ENCODE measurements around the gene CCDC40.
"Not testable (repeated sequence)": the region's sequence is repeated elsewhere in the genome, so short reads cannot be mapped to it uniquely, and the experiment has no call there.

Gene CCDC40

GRCh38 chr17:80082403-80083135 is 46.1 kb downstream of the CCDC40 start:
- DNase-seq (ENCODE audit: low read depth, low spot score): peak; percentile 54

- DNase-seq (ENCODE audit: low read depth, low spot score): no peak
These were observed 46.8 kb downstream of the CCDC40 start for GRCh38 chr17:80083136-80083661.

- no peak for DNase-seq (ENCODE audit: low read depth, low spot score)
These were observed 48.3 kb downstream of the CCDC40 start for GRCh38 chr17:80084773-80085172.

GRCh38 chr17:80086081-80086480 is 49.6 kb downstream of the CCDC40 start:
- no peak for DNase-seq (ENCODE audit: low read depth, low spot score)

- no peak for DNase-seq (ENCODE audit: low read depth, low spot score)
These were observed 50.2 kb downstream of the CCDC40 start for GRCh38 chr17:80086616-80087015.

- no peak for DNase-seq (ENCODE audit: low read depth, low spot score)
These were observed 51.2 kb downstream of the CCDC40 start for GRCh38 chr17:80087346-80088265.

DNA sequence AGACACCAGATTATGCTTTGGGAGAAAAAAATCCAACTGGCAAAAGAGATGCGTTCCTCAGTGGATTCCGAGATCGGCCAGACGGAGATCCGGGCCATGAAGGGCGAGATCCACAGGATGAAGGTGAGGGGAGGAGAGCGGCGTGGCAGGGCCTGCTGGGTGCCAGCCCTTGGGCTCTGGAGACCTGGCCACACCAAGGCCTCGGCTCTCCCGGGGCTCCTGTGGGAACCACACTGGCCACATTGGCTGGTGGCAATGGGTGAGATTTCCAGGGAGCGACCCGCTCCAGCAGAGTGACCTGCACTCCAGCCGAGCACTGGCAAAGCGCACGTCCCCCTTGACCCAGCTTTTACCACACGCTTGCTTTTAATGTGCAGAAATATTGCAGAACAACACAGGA is 53.3 kb downstream of the CCDC40 start:
- no peak for DNase-seq (ENCODE audit: low read depth, low spot score)

GRCh38 chr17:80090164-80090563 is 53.7 kb downstream of the CCDC40 start:
- DNase-seq (ENCODE audit: low read depth, low spot score): not testable (repeated sequence)

GRCh38 chr17:80091376-80091775 is 54.9 kb downstream of the CCDC40 start:
- DNase-seq (ENCODE audit: low read depth, low spot score): no peak

GRCh38 chr17:80092959-80093358 is 56.5 kb downstream of the CCDC40 start:
- DNase-seq (ENCODE audit: low read depth, low spot score): no peak

GRCh38 chr17:80095038-80095843 is 58.8 kb downstream of the CCDC40 start:
- no peak for DNase-seq (ENCODE audit: low read depth, low spot score)

DNA sequence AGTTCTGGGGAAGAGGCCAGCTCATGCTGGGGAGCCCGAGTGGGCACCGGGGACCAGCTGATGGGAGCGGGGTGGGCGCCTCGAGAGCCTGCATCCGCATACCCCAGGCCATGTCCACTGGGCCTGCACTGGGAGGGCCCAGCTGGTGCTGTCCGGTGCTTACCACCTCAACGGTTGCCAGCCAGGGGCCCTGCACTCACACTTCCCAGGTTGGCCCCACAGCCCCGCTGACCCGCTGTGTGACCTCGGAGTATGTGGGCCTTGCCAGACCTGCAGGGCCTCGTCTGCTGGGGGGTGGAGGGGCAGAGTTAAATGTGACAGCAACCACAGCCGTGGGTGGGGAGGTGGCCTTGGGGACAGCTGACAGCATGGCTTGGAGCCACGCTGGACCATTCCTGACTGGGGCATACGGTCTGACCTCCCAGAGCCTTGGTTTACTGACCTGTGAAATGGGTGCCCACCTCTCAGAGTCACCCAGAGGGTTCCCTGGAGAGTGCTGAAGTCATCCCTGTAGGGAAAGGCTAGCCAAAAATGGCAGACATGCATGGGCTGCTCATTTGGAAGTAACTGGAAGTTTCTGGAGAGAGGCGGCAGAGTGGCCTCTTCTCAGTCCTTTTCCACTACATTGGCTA is 59.5 kb downstream of the CCDC40 start:
- no peak for DNase-seq (ENCODE audit: low read depth, low spot score)

DNA sequence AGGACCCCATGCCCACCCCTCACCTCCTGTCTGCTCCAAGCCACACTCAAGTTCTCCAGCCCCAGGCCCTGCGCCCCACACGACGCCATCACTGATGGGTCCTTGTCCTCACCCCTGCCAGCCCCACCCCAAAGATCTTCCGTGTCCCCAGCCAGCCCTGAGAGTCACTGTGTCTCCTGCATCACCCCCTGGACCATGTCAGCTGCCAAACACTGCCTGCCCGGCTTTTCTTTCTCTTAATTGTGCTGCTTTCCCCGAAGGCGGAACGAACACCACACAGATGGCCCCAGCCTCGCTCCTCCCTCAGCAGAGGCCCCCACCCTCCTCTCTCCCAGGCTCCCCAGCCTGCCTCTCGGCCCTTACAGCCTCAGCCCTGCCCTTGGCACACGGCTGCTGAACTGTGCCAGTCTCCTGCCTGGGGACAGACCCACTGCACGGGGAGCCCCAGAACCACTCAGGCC is 60.1 kb downstream of the CCDC40 start:
- no peak for DNase-seq (ENCODE audit: low read depth, low spot score)

GRCh38 chr17:80097127-80097621 is 60.7 kb downstream of the CCDC40 start:
- no peak for DNase-seq (ENCODE audit: low read depth, low spot score)

DNA sequence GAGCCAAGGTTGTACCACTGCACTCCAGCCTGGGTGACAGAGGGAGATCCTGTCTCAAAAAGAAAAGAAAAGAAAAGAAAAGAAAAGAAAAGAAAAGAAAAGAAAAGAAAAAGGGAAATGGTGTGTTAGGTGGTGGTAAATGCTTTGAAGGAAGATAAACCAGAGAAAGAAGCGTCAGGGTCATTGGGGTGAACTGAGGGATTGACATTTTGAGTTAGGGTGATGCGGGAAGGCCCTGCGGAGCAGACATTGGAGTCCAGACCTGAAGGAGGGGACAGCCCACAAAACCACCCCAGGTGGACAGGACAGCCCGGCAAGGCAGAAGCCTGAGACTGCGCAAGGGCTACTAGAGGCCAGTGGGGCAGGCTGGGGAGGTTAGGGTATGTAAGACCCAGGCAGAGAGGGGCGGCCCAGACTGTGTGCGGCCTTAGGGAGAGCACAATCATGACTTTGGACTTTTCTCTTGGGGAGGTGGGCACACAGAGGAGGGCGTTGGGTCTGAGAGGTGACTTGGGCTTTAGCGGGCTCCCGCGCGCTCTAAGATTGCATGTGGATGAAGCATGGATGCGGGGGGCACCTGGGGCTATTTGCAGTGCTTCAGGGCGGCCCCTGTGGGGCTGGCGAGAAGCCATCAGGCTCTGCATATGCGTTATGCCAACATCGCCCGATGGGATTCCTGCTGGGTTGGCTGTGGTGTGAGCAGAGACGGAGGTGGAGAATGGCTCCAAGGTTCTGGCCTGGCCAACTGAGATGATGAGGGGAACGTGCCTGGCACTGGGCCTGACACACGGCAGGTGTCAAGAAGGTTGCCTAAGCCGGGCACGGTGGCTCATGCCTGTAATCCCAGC is 61.6 kb downstream of the CCDC40 start:
- DNase-seq (ENCODE audit: low read depth, low spot score): no peak

DNA sequence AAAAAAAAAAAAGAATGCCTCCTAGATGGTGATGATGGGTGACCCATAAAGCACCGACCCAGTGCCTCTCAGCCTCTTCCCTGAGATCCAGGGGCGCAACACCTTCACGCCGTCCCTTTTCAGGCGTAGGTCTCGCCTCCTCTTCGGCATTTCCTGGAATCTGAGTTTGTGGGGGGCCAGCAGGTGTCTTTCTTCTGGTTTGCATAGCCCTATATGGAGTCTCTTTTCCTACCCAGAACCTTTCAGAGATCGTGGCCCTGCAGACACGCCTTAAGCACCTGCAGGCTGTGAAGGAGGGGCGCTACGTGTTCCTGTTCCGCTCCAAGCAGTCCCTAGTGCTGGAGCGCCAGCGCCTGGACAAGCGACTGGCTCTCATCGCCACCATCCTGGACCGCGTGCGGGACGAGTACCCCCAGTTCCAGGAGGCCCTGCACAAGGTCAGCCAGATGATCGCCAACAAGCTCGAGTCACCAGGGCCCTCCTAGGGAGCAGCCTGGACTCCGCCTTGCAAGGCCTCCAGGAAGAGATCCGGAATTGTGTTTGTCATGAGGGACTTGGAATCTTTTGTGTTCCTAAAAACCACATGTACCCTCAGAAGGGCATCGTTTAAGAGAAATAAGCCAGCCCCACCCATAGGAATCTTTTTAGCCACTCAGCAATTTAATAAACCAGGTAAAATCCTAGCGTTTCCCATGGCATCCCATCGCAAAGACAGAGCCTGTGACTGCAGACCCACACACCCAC is 63.0 kb downstream of the CCDC40 start:
- no peak for DNase-seq (ENCODE audit: low read depth, low spot score)

- DNase-seq (ENCODE audit: low read depth, low spot score): no peak
These were observed 63.5 kb downstream of the CCDC40 start for GRCh38 chr17:80100035-80100323.

DNA sequence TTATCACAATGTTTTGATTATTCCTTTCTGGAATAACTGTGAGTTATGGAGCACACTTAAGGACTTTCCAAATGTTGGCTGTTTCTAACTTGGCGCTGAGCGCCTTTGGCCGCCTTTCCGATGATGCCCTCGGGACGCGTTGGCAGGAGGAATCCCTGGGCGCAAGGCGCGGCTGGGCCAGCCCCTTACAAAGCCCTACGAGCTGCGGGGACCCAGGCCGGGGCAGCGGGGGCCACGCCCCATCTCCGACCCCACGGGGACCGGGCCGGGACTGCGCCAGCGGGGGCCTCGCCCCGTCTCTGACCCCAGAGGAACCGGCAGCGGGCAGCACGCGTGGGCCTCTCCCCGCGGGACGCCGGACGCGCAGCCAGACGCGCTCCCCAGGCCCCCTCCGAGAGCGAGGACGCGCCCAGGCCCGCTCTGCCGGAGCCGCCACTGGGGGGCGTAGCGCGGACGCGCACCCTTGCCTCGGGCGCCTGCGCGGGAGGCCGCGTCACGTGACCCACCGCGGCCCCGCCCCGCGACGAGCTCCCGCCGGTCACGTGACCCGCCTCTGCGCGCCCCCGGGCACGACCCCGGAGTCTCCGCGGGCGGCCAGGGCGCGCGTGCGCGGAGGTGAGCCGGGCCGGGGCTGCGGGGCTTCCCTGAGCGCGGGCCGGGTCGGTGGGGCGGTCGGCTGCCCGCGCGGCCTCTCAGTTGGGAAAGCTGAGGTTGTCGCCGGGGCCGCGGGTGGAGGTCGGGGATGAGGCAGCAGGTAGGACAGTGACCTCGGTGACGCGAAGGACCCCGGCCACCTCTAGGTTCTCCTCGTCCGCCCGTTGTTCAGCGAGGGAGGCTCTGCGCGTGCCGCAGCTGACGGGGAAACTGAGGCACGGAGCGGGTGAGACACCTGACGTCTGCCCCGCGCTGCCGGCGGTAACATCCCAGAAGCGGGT is 64.8 kb downstream of the CCDC40 start, which contains the start of gene GAA:
TSS of gene GAA (plus strand) at position 571 of the 935 bp plus-strand sequence. CDS start 3,006 bp downstream, outside the sequence.
- DNase-seq (ENCODE audit: low read depth, low spot score): no peak
